Endometrial microvascular endothelial cells (primary cell): ENCODE results near the gene ZNF423. TPM values are rescaled to one million over a fixed set of nuclear protein-coding genes. Genes with fewer than 3 reads are reported as not detected.

Experiments used
- in situ Hi-C: cut with HindIII; loops from 2 replicates; pipeline ENCODE4 v1.10.0; 2017; ENCODE audit warnings: low sequenced_read_pairs, low pct_unique_long_range_greater_than_20kb; ENCODE audit errors: inconsistent ontology term
- total RNA-seq: library from RNA; depleted of rRNA; stranded (reverse); fragments of >200 nt; gene quantifications from one replicate; pipeline ENCODE4 v1.2.3, GENCODE V29; 2015; ENCODE audit errors: inconsistent ontology term

Gene ZNF423
- total RNA-seq, 1 donor from 2014 or later, result 1.2 TPM

GRCh38 chr16:49716339-49716934, 139.5 kb downstream of the ZNF423 start:
- in situ Hi-C loops, result no loop called here

- in situ Hi-C loops, result no loop called here
These were observed 142.1 kb downstream of the ZNF423 start for GRCh38 chr16:49713770-49714169.

GRCh38 chr16:49712542-49712941, 143.4 kb downstream of the ZNF423 start:
- in situ Hi-C loops, result no loop called here

- in situ Hi-C loops, result no loop called here
These were observed 143.8 kb downstream of the ZNF423 start for GRCh38 chr16:49712106-49712505.

GRCh38 chr16:49709057-49709456, 146.9 kb downstream of the ZNF423 start:
- in situ Hi-C loops, result no loop called here

GRCh38 chr16:49708491-49708890, 147.4 kb downstream of the ZNF423 start:
- in situ Hi-C loops, result no loop called here

- in situ Hi-C loops, result no loop called here
These were observed 149.1 kb downstream of the ZNF423 start for GRCh38 chr16:49706620-49707355.

GRCh38 chr16:49704586-49705155, 151.2 kb downstream of the ZNF423 start:
- in situ Hi-C loops, result no loop called here

- in situ Hi-C loops, result no loop called here
These were observed 152.4 kb downstream of the ZNF423 start for GRCh38 chr16:49703483-49703882.

GRCh38 chr16:49701789-49702494, 154.0 kb downstream of the ZNF423 start:
- in situ Hi-C loops, result no loop called here

GRCh38 chr16:49701065-49701685, 154.7 kb downstream of the ZNF423 start:
- in situ Hi-C loops, result no loop called here

- in situ Hi-C loops, result no loop called here
These were observed 155.5 kb downstream of the ZNF423 start for GRCh38 chr16:49700251-49701064.

- in situ Hi-C loops, result no loop called here
These were observed 156.1 kb downstream of the ZNF423 start for GRCh38 chr16:49699841-49700175.

GRCh38 chr16:49698931-49699840, 156.7 kb downstream of the ZNF423 start:
- in situ Hi-C loops, result no loop called here

- in situ Hi-C loops, result no loop called here
These were observed 157.5 kb downstream of the ZNF423 start for GRCh38 chr16:49698453-49698815.

- in situ Hi-C loops, result no loop called here
These were observed 158.1 kb downstream of the ZNF423 start for GRCh38 chr16:49697631-49698452.
